ENCODE data around the gene CLCA1.

Gene CLCA1, protein sequence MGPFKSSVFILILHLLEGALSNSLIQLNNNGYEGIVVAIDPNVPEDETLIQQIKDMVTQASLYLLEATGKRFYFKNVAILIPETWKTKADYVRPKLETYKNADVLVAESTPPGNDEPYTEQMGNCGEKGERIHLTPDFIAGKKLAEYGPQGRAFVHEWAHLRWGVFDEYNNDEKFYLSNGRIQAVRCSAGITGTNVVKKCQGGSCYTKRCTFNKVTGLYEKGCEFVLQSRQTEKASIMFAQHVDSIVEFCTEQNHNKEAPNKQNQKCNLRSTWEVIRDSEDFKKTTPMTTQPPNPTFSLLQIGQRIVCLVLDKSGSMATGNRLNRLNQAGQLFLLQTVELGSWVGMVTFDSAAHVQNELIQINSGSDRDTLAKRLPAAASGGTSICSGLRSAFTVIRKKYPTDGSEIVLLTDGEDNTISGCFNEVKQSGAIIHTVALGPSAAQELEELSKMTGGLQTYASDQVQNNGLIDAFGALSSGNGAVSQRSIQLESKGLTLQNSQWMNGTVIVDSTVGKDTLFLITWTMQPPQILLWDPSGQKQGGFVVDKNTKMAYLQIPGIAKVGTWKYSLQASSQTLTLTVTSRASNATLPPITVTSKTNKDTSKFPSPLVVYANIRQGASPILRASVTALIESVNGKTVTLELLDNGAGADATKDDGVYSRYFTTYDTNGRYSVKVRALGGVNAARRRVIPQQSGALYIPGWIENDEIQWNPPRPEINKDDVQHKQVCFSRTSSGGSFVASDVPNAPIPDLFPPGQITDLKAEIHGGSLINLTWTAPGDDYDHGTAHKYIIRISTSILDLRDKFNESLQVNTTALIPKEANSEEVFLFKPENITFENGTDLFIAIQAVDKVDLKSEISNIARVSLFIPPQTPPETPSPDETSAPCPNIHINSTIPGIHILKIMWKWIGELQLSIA

DNA sequence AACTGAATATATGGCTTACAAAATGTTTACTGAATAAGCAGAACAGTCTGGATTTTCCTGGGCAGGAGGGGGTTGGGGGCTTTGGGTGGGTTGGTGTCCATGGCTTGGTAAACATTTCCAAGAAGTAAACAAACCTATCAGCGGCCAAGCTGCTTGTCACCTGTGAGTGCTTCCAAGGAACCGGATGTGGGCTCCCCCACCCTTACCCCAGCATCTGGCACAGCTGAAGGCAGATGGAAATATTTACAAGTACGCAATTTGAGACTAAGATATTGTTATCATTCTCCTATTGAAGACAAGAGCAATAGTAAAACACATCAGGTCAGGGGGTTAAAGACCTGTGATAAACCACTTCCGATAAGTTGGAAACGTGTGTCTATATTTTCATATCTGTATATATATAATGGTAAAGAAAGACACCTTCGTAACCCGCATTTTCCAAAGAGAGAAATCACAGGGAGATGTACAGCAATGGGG lies at the start of gene CLCA1:
Gene CLCA1 (plus strand): TSS at position 427 of the 477 bp plus-strand sequence. CDS start 45 bp downstream, at position 472.
- DNase-seq: no peak

DNA sequence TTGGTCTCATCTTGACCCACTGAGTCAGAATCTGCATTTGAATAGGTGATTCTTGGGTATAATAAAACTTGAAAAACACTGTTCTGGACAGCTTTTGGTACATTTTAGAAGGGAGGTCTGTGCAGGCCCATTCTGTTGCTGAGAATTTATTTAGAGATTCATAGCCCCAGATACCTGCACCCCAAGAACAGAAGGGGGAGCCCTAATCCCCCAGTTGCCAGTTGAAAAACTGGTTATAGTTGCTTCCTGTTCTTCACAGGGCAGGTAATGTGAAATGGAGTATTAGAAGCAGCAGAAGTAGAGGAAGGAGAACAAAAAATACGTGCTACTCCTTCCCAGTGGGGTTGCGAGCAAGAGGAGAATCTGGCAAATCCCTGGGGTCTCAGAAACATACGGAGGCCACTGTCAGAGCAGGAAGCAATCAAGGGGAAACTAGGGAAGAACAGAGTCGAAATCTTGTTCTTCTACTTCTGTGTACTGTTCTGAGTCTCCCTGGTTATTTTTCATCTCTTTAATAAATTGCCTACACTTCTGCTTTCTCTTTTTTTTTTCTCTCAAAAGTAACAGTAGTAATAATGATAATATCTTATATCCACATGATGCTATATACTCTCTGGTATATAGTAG lies 49.3 kb upstream of the CLCA1 start:
- no peak for DNase-seq

DNA sequence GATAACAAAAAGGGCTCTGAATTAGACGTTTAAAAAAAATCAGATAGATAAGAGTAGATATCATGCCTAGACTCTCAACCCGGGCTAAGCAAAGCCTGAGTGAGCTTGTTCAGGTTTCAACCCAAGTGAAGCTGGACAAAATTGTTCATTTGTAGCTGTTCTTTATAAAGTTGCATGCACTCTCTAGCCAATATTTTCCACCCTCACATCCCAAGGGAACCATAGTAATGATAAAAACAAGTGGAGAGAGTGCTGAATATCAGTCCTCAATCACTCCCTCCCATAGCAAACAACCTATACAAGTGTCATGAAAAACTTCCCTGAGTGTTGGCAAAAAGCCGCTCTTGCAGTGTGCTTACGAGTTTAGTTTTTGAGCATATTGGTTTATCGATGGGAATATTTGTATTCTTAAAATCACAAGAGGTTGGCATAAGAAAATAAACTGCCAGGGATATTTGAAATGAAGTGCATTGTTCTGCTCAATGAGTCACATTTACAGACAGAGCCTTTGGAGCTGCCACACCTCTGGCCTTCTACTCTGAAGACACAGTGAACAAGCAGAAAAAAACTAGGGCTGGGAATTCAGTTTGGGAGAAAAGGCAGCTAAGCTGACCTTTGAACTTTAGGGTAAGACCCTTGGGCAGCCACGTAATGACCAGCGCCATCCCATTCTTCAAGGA lies 47.0 kb upstream of the CLCA1 start:
- DNase-seq: no peak

DNA sequence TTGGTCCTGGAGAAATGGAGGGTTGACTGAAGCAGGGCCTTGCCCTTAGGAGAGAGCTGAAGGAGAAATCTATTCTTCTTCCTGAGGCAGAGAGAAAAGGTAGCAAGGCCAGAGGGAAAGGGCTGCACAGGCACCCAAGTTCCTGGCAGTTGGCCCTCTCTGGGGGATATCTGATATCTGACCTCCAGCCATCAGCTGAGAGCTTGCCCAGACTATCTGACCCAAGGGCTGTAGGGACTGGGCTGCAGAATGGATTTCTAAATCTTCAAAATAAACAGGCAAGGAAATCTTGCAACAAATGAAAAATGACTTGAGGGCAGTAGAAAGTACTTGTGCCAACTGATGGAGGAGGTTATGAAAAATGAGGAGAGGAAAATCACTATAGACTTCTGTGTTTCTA lies 45.3 kb upstream of the CLCA1 start:
- no peak for DNase-seq

DNA sequence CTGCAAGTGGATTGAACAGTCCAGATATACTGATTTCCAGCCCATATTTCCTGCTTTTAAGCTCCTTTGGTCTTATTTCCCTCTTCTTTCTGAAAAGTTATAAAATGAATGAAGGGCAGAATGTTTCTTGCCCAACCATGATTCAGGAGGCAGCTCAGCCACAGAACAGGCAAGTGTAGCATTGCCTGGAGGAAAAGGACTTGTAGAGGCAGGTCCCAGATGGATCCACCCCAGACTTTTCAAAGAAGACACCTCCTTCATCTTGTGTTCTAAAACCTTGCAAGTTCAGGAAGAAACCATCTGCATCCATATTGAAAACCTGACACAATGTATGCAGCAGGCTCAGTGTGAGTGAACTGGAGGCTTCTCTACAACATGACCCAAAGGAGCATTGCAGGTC lies 44.9 kb upstream of the CLCA1 start, which contains the start of gene CLCA2:
Gene CLCA2 (plus strand): TSS at position 299 of the 400 bp plus-strand sequence. CDS start 77 bp downstream, at position 376.
- DNase-seq: no peak

DNA sequence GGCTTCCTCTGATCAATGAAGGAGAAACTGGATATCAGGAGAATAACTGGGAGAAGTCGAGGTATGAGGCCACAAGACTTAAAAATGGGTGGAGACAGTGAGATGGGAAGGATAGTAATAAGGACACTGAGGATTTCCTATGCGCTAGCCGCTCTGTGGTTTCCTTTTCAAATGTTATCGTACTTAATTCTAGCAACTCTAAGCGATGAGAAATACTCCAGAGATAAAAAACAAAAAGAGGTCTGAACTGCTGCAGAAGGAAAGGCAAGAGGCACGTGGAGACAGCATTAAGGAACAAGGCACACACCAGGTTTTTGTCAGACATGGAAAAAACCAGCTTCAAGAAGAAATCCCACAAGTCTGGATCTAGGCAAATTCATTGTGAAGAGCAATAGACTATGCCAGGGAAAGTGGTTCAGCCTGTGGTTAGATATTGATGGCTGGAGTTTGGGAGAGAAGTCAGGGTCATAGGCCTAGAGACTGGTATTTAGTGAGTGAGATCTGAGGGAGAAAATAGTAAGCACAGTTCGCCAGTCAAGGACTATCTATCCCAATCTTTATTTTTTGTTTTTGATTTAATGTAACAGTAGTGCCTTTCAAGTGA lies 39.5 kb upstream of the CLCA1 start:
- no peak for DNase-seq

DNA sequence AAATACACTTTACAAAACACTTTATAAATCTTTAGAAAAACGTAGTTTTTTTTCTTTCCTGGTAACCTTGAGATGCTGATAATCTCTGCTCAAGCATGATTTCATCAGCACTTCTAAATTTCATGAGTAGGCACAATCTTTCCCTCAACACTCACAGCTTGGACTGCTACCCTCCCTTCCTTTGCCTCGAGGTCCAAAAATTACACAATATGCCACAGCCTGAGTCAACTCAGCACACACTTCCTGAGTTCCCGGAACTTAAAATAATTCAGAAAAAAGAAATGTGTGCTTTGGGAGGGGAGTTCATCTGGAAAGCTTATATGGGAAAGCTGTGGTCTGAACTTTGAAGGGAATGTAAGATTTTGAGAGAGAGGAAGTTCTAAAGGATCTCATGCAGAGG lies 38.9 kb upstream of the CLCA1 start:
- no peak for DNase-seq

DNA sequence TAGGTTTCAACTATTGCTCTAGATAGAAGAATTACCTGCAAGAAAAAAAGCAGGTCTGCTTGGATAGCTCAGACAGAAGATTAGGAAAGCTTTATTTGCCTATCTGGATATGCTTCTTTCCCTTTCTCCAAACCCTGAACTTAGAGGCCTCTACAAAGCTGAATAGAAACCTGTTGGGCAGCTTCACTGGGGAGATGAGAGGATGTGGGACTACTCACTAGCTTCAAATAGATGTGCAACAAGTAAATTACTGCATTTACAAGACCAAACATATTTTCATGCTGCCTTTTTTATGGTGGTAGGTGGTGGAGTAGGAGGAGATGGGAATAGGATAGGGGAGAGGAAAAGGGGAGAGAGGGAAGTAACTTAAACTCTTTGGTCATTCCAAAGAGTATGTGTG lies 38.4 kb upstream of the CLCA1 start:
- no peak for DNase-seq

DNA sequence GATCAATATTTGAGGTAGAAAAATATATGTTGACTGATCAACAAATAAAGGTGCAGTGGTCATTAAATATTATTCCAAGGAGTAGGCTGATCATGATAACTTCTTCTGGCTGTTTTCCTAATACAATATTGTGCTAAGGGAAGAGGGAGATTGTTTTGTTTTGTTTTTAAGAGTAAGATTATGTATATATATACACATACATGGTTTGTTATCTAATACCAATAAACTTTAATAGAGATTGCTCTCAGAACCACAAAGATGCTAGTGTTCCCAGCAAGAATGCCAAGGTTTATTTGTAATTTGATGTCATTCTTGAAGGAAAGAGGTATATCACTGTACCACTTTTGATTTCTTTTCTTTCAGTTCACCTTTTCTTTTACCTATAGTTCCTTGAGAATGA lies 34.7 kb upstream of the CLCA1 start:
- DNase-seq: no peak

DNA sequence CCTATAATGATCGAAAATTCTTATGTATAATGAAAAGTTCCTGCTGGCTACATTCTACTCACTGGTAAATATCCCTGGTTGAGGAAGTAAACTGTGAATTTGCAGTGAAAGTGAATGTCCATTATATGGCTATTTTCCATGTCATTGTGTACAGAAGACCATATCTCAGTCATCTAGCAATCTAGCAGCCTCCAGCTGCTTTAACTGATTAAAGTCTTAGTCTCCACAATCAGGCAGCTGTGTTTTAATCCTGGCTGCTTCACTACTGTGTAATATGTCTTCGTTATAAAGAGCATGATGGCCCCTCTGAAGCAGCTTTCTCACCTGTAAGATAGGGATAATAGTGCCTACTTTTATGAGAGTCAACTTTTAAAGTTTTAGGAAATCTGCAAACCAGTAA lies 33.4 kb upstream of the CLCA1 start:
- DNase-seq: no peak

DNA sequence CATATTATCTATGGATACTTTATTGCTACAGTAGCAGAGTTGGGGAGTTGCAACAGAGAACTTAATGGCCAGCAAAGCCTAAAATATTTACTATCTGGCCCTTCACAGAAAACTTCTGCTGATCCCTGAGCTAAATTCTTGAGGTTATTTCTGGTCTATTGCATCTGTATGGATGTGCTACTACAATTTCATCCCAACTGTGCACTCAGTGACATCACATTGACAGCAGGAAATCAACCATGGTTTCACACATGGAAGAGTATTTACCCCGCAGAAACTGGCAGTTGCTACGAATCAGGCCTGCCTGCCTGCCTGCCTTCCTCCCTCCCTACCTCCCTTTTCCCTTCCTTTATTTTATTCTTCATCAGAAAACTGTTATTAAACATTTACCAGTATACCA lies 32.7 kb upstream of the CLCA1 start:
- no peak for DNase-seq

DNA sequence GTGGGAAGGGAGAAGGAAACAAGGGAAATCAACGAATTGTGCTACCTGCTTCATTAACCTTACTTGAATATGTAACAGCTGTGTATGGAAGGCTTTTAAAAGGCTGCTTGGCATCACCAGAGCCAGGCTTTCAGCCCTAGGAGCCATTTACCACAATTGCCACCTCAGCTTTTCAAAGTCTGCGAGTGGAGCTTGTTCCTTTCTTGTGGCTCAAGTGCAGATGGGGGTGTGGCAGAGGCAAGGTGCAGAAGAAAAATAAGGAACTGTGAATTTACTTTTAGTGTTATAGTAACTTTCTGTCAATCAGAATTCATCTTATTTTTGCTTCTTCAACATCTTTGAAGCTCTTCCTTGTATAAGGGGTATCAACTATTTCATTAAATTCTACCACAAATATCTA lies 27.1 kb upstream of the CLCA1 start:
- no peak for DNase-seq

DNA sequence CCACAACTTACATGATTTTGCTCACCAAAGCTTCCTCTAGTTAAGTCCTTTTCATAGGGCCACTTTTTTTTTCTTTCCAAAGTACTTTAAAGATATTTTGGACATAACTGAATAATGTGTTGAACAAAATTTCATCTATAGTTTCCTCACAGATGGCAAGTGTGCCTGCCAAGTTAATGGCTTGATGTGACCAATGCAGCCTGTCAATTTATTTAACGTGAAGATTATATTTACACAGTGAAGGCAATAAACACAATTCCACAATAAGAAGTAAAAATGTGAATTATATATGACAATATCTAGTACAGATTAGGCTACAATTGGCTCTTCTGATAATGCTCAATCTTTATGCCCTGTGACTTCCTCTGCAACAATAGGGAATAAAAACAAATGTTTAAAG lies 26.7 kb upstream of the CLCA1 start:
- no peak for DNase-seq

DNA sequence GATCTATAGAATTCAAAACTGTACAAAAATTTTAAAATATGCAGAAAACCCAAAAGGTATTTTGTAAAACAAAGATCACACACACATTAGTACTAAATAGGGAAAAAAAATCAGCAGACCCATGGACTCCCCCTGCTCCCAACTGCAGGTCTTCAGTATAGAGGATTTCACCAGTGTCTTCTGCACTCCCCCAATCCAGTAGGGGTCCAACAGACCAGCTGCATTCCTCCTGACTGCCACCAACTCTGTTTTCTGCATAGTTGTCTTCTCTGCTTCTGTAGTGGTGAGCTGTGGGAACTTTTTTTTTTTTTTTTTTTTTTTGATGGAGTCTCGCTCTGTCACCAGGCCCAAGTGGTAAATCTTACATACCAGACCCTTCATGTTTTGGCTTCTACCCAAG lies 22.8 kb upstream of the CLCA1 start:
- no peak for DNase-seq

DNA sequence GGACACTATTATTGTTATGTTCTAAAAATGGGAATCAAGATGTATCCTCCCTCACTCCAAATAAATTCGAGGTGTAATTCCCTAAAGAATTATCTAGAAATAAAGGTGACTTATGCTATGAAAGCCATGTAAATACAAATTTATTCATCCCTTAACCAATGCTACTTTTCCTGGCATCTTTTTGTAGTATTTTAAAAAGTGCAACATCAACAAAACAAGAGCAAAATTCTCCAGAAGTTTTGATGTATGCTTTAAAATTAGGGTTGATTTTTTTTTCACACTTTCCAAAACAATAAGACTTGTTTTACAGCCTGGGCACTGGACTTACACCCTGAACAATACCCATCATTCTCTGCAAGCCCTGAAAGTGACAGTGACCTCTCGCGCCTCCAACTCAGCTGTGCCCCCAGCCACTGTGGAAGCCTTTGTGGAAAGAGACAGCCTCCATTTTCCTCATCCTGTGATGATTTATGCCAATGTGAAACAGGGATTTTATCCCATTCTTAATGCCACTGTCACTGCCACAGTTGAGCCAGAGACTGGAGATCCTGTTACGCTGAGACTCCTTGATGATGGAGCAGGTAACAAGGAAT lies 21.4 kb upstream of the CLCA1 start:
- DNase-seq: no peak

DNA sequence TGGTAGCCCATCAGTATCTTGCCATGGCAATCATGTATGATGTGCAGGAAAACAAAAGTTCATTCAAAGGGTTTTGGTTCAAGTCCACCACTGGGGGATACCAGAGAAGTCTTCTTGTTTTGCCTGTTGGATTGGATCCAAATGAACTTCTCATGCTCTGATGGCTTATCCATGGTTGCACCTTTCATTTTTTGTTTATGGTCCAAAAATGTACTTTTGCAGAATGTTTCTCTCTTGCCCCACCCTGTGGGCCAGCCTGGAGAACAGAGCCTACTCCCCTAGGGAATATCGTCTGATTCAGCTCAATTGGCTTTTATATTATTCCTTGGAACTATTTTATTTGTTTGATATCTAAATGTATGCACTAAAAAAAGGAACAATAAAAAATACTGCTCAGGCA lies 20.1 kb upstream of the CLCA1 start:
- no peak for DNase-seq

DNA sequence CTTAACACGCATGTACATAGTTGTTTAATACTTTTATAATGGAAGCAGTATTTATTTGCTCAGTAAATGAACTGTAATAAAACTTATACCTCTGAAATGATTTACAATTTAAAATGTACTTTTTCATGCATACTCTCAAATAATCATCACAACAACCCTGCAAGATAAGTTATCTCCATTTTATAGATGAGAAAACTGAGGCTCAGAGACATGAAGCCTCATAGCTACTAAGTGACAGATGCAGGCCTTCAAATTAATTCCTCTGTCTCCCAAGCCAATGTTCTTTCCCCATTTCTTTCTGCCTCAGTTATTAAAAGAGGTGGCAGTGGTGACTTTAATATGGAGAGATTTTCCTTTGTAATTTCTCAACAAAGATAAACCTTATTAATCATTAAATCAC lies 19.6 kb upstream of the CLCA1 start:
- DNase-seq: no peak

DNA sequence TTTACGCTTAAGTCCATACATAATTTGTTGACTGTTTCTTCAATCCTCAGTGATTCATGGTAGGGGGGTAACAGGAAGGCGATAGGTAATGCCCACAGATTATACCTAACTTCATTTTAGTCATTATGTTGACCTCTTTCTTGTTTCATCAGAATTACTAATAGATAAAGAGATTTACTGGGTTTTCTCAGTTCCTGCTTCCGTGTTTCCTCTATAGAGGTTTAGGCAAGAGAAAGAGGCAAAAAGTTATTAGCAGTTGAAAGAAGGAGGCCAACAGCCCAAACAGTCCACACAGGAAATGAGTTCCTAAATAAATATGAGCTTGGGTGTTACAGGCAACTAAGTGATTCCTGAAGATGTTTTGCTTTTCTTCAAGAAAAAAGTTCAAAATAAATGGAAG lies 17.9 kb upstream of the CLCA1 start:
- DNase-seq: no peak

DNA sequence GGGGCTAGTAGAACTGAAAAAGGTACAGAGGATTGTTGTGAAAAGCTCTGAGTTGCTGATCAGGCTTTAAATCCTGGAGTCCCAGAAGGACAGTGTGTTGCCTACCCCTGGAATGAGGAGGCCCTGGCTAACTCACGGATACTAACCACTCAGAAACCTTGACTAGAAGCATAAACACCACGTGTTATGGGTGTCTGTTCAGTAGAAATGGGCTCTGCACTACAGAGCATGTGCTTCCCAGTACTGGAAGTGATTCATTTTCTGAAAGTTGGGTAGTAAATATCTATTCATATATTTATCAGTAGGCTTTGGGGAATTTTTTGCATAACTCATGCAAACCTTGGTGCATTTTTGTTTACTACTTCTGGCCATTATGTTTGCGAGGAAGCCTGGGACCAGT lies 15.1 kb upstream of the CLCA1 start:
- no peak for DNase-seq

DNA sequence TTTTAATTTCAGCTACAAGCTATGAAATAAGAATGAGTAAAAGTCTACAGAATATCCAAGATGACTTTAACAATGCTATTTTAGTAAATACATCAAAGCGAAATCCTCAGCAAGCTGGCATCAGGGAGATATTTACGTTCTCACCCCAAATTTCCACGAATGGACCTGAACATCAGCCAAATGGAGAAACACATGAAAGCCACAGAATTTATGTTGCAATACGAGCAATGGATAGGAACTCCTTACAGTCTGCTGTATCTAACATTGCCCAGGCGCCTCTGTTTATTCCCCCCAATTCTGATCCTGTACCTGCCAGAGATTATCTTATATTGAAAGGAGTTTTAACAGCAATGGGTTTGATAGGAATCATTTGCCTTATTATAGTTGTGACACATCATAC lies 13.7 kb upstream of the CLCA1 start:
- DNase-seq: no peak

DNA sequence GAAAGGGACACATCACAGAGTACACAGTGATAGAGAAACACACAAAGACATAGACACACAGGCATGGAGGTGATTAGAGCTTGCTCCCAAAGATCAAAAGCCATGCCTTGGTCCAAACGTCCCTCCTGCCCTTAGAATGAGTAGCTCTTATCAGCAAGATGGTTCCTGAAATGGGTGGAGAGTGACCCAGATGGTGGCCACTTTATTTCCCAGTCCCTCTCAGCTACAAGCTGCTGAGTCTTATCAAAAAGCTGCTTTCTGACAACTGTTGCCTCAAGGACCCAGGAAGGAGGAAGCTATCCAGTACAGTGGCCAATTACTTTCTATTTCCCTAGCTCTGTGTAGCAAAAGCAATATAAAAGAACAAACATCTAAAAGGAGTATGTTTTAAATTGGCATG lies 7.7 kb upstream of the CLCA1 start:
- no peak for DNase-seq

DNA sequence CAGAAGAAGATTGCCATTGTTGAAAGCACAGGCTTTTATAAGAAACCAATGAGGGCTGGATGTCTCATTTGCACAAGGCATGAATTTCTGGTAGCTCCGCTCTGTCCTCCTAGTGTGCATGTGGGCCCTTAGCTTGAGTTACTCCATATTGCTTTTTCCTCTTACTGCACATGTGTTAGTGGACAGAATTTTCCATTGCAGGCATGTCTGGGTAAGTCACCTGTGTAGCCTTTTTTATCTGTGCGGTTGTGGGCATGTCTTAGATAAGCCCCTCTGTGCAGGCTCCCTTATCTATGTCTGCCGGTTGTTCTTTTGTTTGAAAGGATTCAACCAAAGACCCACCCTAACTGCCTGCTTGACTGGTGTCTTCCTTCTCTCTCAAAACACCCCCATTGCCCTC lies 7.2 kb upstream of the CLCA1 start:
- no peak for DNase-seq
